ENCODE data around the gene TOX2.

TOX2 gene

GRCh38 chr20:44028868-44029847, 114.5 kb downstream of the TOX2 start:
- H3K4me3 ChIP-seq (ENCODE audit: low read depth, low read length): no peak overlapping the region
- no peak for TF ChIP-seq CTCF (IDR thresholded peaks at IDR 0.05; ENCODE audit: low read depth, low read length)
- no peak for TF ChIP-seq MAX (IDR thresholded peaks at IDR 0.05; ENCODE audit: low read depth, low read length)
- TF ChIP-seq MYC (IDR thresholded peaks at IDR 0.05; ENCODE audit: low read depth, low read length): no peak
- TF ChIP-seq POLR2A (IDR thresholded peaks at IDR 0.05; ENCODE audit: extremely low read depth, insufficient read length): no peak
- peak; percentile 27 for DNase-seq (ENCODE audit: low read depth)

- no peak overlapping the region for H3K4me3 ChIP-seq (ENCODE audit: low read depth, low read length)
- no peak for DNase-seq (ENCODE audit: low read depth)
- TF ChIP-seq MYC (IDR thresholded peaks at IDR 0.05; ENCODE audit: low read depth, low read length) (no peak), POLR2A (IDR thresholded peaks at IDR 0.05; ENCODE audit: extremely low read depth, insufficient read length) (no peak), CTCF (IDR thresholded peaks at IDR 0.05; ENCODE audit: low read depth, low read length) (no peak), MAX (IDR thresholded peaks at IDR 0.05; ENCODE audit: low read depth, low read length) (no peak)
Observed at GRCh38 chr20:44029848-44030230, 115.2 kb downstream of the TOX2 start.

GRCh38 chr20:44030394-44030793, 115.7 kb downstream of the TOX2 start:
- H3K4me3 ChIP-seq (ENCODE audit: low read depth, low read length): no peak overlapping the region
- no peak for DNase-seq (ENCODE audit: low read depth)
- TF ChIP-seq CTCF (IDR thresholded peaks at IDR 0.05; ENCODE audit: low read depth, low read length) (no peak), POLR2A (IDR thresholded peaks at IDR 0.05; ENCODE audit: extremely low read depth, insufficient read length) (no peak), MAX (IDR thresholded peaks at IDR 0.05; ENCODE audit: low read depth, low read length) (no peak), MYC (IDR thresholded peaks at IDR 0.05; ENCODE audit: low read depth, low read length) (no peak)

GRCh38 chr20:44031001-44031574, 116.4 kb downstream of the TOX2 start:
- TF ChIP-seq MYC (IDR thresholded peaks at IDR 0.05; ENCODE audit: low read depth, low read length) (no peak), MAX (IDR thresholded peaks at IDR 0.05; ENCODE audit: low read depth, low read length) (no peak), CTCF (IDR thresholded peaks at IDR 0.05; ENCODE audit: low read depth, low read length) (no peak), POLR2A (IDR thresholded peaks at IDR 0.05; ENCODE audit: extremely low read depth, insufficient read length) (no peak)
- H3K4me3 ChIP-seq (ENCODE audit: low read depth, low read length): no peak overlapping the region
- no peak for DNase-seq (ENCODE audit: low read depth)

GRCh38 chr20:44031781-44032582, 117.3 kb downstream of the TOX2 start:
- no peak for DNase-seq (ENCODE audit: low read depth)
- H3K4me3 ChIP-seq (ENCODE audit: low read depth, low read length): no peak overlapping the region
- no peak for TF ChIP-seq MYC (IDR thresholded peaks at IDR 0.05; ENCODE audit: low read depth, low read length)
- TF ChIP-seq CTCF (IDR thresholded peaks at IDR 0.05; ENCODE audit: low read depth, low read length): no peak
- no peak for TF ChIP-seq MAX (IDR thresholded peaks at IDR 0.05; ENCODE audit: low read depth, low read length)
- no peak for TF ChIP-seq POLR2A (IDR thresholded peaks at IDR 0.05; ENCODE audit: extremely low read depth, insufficient read length)
